ENCODE measurements around the gene ANAPC5.
"Not testable (repeated sequence)": the region's sequence is repeated elsewhere in the genome, so short reads cannot be mapped to it uniquely, and the experiment has no call there.

ANAPC5 gene

DNA sequence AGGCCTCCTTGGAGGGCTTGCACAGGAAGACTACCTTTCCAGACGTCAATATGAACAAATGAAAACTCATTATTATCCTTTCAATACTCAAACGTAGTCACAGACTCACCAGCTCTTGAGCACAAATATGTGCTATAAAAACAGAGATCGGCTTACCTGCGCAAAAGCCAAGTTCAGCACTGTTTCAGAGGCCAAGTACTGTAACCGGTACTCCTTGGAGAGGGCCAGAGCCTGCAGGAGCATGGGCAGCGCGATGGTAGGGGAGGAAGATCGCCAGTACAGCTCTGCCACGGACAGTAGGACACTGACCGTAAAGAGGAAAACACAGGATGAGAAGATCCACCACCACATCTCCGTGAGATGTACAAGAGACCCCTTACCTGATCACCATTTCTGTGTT, 34.1 kb downstream of the ANAPC5 start:
- H3K4me3 ChIP-seq (replicated peaks in 1 of 2; ENCODE audit: low read depth in 2 of 2, low read length in 2 of 2), result no peak overlapping the region
- DNase-seq (ENCODE audit: low read depth in 2 of 2), result no peak
- TF ChIP-seq, protein P1, sequence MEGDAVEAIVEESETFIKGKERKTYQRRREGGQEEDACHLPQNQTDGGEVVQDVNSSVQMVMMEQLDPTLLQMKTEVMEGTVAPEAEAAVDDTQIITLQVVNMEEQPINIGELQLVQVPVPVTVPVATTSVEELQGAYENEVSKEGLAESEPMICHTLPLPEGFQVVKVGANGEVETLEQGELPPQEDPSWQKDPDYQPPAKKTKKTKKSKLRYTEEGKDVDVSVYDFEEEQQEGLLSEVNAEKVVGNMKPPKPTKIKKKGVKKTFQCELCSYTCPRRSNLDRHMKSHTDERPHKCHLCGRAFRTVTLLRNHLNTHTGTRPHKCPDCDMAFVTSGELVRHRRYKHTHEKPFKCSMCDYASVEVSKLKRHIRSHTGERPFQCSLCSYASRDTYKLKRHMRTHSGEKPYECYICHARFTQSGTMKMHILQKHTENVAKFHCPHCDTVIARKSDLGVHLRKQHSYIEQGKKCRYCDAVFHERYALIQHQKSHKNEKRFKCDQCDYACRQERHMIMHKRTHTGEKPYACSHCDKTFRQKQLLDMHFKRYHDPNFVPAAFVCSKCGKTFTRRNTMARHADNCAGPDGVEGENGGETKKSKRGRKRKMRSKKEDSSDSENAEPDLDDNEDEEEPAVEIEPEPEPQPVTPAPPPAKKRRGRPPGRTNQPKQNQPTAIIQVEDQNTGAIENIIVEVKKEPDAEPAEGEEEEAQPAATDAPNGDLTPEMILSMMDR (IDR thresholded peaks at IDR 0.05; ENCODE audit: low read depth, low read length), result no peak

DNA sequence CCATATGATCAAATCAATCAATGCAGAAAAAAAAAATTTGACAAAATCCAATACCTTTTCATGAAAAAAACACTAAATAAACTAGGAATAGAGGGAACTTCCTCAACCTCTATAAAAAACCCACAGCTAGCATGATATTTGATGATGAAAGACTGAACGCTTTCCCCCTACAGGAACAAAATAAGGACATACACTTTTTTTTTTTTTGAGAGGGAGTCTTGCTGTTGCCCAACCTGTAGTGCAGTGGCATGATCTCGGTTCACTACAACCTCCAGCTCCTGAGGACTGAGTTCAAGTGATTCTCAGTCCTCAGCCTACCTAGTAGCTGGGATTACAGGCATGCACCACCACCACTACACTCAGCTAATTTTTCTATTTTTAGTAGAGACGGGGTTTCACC, 37.8 kb downstream of the ANAPC5 start:
- H3K4me3 ChIP-seq (replicated peaks in 1 of 2; ENCODE audit: low read depth in 2 of 2, low read length in 2 of 2), result no peak overlapping the region

DNA sequence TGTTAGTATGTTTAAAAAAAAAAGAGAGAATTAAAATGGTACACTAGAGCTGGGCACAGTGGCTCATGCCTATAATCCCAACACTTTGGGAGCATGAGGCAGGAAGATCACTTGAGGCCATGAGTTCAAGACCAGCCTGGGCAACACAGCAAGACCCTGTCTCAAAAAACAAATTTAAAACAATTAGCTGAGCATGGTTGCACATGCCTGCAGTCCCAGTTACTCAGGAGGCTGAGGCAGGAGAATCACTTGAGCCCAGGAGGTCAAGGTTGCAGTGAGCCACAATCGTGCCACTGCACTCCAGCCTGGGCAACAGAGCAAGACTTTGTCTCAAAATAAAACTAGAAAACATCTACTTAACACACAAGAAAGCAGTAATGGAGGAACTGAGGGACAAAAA, 42.0 kb downstream of the ANAPC5 start:
- DNase-seq (ENCODE audit: low read depth in 2 of 2); H3K4me3 ChIP-seq (replicated peaks in 1 of 2; ENCODE audit: low read depth in 2 of 2, low read length in 2 of 2): not testable (repeated sequence)

More for the DNA sequence above, 37.8 kb downstream of the ANAPC5 start:
- DNase-seq (ENCODE audit: low read depth in 2 of 2), result no peak
- TF ChIP-seq, protein P1 (IDR thresholded peaks at IDR 0.05; ENCODE audit: low read depth, low read length), result no peak

DNA sequence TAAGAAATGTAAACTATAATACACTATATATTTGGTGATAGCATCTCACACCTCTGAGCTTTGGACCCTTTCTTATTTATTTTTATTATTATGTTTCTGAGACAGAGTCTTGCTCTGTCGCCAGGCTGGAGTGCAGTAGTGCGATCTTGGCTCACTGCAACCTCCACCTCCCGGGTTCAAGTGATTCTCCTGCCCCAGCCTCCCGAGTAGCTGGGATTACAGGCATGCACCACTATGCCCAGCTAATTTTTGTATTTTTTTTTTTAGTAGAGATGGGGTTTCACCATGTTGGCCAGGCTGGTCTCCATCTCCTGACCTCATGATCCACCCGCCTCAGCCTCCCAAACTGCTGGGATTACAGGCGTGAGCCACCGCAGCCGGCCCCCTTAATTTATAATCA, 44.8 kb downstream of the ANAPC5 start:
- not testable (repeated sequence) for DNase-seq (ENCODE audit: low read depth in 2 of 2)

DNA sequence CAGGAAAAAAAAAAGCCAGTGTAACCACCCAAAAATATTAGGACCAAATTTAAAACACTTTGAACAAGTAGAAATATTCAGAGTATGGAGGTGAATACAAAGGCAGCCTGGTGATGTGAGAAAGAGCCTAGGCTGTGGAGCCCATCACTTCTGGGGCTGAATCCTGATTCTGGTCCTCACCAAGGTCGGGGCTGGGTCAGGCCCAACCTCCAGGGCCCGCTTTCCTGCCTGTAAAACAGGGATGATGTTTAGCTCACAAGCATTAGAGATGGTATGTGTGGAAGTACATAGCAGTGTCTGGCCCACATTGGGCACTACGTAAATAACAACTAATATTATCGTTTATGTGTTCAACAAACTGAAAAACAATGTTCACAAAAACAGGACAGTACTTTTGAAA, 47.9 kb downstream of the ANAPC5 start:
- TF ChIP-seq, protein P1 (IDR thresholded peaks at IDR 0.05; ENCODE audit: low read depth, low read length), result no peak
- no peak overlapping the region for H3K4me3 ChIP-seq (replicated peaks in 1 of 2; ENCODE audit: low read depth in 2 of 2, low read length in 2 of 2)
- no peak for DNase-seq (ENCODE audit: low read depth in 2 of 2)

More for the DNA sequence above, 44.8 kb downstream of the ANAPC5 start:
- H3K4me3 ChIP-seq (replicated peaks in 1 of 2; ENCODE audit: low read depth in 2 of 2, low read length in 2 of 2), result not testable (repeated sequence)

DNA sequence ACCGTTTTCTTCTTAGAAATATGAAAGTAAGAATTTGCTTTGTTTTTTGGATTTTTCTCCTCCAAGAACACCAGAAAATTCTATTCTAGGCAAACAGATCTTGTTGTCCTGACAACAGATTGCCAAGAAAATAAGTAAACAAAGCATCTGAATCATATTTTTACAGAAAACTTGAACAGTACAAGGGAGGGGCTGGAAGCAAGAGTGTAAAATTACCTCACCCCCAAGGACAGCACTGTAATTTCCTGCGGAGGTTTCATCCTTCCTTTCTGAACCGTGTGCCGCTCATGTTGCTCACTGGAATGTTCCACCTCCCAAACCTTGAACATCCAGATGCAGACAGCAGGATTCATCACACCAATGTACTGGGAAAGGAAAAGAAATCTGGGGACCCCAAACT, 50.3 kb downstream of the ANAPC5 start:
- H3K4me3 ChIP-seq (replicated peaks in 1 of 2; ENCODE audit: low read depth in 2 of 2, low read length in 2 of 2), result no peak overlapping the region
- TF ChIP-seq, protein P1 (IDR thresholded peaks at IDR 0.05; ENCODE audit: low read depth, low read length), result no peak
- DNase-seq (ENCODE audit: low read depth in 2 of 2), result peak in 1 of 2 donors; percentile 57

DNA sequence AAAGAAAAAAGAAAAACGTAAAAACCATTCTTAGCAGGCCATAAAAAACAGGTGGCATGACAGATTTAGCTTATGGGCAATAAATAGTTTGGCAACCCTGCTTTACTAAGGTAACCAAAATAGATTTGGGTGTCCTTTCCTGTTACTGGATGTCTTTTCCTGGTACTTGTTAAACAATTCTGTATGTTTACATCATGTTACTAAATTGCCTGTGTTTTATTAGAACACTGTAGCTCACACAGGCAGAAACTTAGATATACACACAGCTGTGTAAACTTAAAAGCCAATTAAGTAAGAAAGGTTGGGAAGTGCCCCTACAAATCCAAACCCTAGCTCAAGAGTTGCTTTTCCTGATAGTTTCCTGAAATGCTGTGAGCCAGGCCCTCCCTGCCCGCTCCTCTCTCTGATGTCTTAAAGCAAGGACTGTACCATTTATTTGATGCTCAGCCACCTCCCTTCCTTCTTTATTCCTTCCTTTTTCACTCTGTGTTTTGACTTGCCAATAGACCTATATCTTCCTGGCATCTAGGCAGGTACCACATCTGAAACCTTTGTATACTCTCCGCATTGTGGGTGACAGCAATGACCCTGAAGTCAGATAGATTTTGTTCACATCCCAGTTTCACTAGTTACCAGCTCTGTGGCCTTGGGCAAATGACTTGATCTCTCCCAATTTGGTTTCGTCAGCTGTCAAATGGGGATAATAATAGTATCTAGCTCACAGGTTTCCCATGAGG, 52.0 kb downstream of the ANAPC5 start:
- TF ChIP-seq, protein P1 (IDR thresholded peaks at IDR 0.05; ENCODE audit: low read depth, low read length), result no peak
- no peak overlapping the region for H3K4me3 ChIP-seq (replicated peaks in 1 of 2; ENCODE audit: low read depth in 2 of 2, low read length in 2 of 2)
- no peak for DNase-seq (ENCODE audit: low read depth in 2 of 2)

DNA sequence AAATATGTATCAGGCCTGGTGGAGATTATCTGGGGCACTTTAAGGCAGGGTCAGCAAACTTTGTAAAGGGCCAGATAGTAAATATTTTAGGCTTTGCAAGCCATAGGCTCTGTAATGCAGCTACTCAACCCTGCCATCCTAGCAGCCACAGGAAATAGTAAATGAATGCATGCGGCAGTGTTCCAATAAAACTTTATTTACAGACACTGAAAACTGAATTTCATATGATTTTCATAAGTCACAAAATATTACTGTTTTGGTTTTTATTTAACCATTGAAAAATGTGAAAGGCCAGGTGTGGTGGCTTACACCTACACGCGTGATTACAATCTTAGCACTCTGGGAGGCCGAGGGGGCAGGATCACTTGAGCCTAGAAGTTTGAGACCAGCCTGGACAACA, 52.5 kb downstream of the ANAPC5 start:
- TF ChIP-seq, protein P1 (IDR thresholded peaks at IDR 0.05; ENCODE audit: low read depth, low read length), result no peak
- DNase-seq (ENCODE audit: low read depth in 2 of 2), result no peak
- no peak overlapping the region for H3K4me3 ChIP-seq (replicated peaks in 1 of 2; ENCODE audit: low read depth in 2 of 2, low read length in 2 of 2)

DNA sequence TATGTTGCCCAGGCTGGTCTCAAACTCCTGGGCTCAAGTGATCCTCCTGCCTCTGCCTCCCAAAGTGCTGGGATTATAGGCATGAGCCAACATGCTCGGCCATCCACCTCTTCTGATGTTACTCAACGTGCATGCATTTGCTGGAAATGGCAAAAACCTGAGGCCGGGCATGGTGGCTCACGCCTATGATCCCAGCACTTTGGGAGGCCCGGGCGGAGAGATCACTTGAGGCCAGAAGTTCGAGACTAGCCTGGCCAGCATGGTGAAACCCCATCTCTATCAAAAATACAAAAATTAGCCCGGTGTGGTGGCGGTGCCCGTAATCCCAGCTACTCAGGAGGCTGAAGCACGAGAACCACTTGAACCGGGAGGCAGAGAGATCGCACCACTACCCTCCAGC, 53.8 kb downstream of the ANAPC5 start:
- H3K4me3 ChIP-seq (replicated peaks in 1 of 2; ENCODE audit: low read depth in 2 of 2, low read length in 2 of 2); DNase-seq (ENCODE audit: low read depth in 2 of 2): not testable (repeated sequence)
